IMR-90 (cell line): Measurements from ENCODE around the gene SLC25A31.

Source experiments
- CEBPB ChIP-seq: IDR thresholded peaks from 2 replicates; pipeline ENCODE4 v1.6.1; 2012; ENCODE audit warnings: low read depth, low read length, improper control_type of control experiment
- MXI1 ChIP-seq: IDR thresholded peaks from 2 replicates; pipeline ENCODE4 v1.6.1; 2012; ENCODE audit warnings: low read depth, mild to moderate bottlenecking, low read length, moderate library complexity, borderline replicate concordance
- POLR2A ChIP-seq: IDR thresholded peaks from 2 replicates; pipeline ENCODE4 v1.6.1; 2012; ENCODE audit warnings: mild to moderate bottlenecking, low read depth, low read length
- SMC3 ChIP-seq: fragments of 150-350 bp; IDR thresholded peaks from 2 replicates; pipeline ENCODE4 v1.6.1; 2016; ENCODE audit warnings: low read depth, mild to moderate bottlenecking, antibody characterized with exemption, low read length, moderate library complexity
- TF ChIP-seq, protein P1 (sequence below): conservative IDR thresholded peaks from 2 replicates; pipeline ENCODE4 v1.5.1; 2012; ENCODE audit warnings: mild to moderate bottlenecking, low read depth, low read length, improper control_type of control experiment

DNA sequence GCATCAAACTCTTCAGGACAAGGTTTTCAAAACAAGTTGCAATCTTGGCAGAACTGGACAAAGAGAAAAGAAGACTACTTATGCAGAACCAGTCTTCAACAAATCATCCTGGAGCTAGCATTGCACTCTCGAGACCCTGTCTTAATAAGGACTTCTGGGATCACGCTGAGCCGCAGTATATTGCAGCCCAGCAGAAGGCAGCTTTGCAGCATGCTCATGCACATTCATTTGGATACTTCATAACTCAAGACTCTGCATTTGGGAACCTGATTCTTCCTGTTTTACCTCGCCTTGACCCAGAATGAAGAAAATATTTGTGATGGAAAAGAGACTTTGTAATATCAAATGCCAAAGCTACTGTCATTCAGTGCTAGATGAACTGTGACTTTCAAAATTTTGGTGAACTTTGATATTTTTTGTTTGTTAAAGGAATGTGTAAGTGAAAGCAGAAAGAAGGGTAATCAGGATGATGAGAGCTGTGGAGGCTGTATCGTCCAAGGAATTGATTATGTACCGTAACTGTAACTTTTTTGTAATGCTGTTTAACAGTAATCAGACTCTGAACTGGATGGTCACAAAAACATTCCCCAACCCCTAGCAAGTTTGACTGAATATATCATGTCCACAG is 79.1 kb downstream of the SLC25A31 start:
- TF ChIP-seq, protein P1, sequence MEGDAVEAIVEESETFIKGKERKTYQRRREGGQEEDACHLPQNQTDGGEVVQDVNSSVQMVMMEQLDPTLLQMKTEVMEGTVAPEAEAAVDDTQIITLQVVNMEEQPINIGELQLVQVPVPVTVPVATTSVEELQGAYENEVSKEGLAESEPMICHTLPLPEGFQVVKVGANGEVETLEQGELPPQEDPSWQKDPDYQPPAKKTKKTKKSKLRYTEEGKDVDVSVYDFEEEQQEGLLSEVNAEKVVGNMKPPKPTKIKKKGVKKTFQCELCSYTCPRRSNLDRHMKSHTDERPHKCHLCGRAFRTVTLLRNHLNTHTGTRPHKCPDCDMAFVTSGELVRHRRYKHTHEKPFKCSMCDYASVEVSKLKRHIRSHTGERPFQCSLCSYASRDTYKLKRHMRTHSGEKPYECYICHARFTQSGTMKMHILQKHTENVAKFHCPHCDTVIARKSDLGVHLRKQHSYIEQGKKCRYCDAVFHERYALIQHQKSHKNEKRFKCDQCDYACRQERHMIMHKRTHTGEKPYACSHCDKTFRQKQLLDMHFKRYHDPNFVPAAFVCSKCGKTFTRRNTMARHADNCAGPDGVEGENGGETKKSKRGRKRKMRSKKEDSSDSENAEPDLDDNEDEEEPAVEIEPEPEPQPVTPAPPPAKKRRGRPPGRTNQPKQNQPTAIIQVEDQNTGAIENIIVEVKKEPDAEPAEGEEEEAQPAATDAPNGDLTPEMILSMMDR = peak; percentile 25; the same call in 1 of the 2 replicates
- TF ChIP-seq MXI1 (no peak), CEBPB (no peak), SMC3 (no peak), POLR2A (no peak)
